A549 (cell line): Measurements from ENCODE around the gene ENO3. TPM values are rescaled to one million over a fixed set of nuclear protein-coding genes. Genes with fewer than 3 reads are reported as not detected.
A peak's percentile ranks its signal among the peaks of the same experiment; 100 is the strongest.

Experiments
- ATAC-seq, 2 experiments: fragments of 200-7000 bp in 1 of 2; fragments of >200 bp in 1 of 2; cut with Nextera tagmentation in 1 of 2; cut with Tn5 transposase in 1 of 2; 3 replicates each; pipeline versions ENCODE4 v1.8.0 to v1.9.1; 2018 to 2020; ENCODE audit warnings: mild to moderate bottlenecking in 1 of 2, moderate library complexity in 1 of 2
- CTCF ChIA-PET: fragments of 300-600 bp; sonication (Branson Sonifier 250); formaldehyde crosslinking; extraction: SDS; loops from one replicate; lab custom pipeline; 2021; ENCODE audit warnings: antibody characterized with exemption, inconsistent platforms; lab: Yijun Ruan, JAX
- POLR2A ChIA-PET: fragments of 350-600 bp; formaldehyde crosslinking; extraction: SDS; loops from one replicate; lab custom pipeline; 2021; ENCODE audit warnings: antibody characterized with exemption, inconsistent platforms; lab: Yijun Ruan, JAX
- DNase-seq, 2 experiments: peaks; one replicate each; pipeline versions ENCODE4 v3.0.0 to v3.0.0-alpha.2; 2011 to 2016; ENCODE audit warnings: low read depth in 1 of 2, low spot score in 1 of 2
- FAIRE-seq: peaks from 2 replicates; lab custom pipeline; 2011; peaks lifted over from hg19 to GRCh38; lab: Jason Lieb, UNC
- H3K27ac ChIP-seq, 2 experiments: fragments of >200 bp; sonication (Bioruptor Twin); formaldehyde crosslinking; 3 replicates each; pipeline ENCODE4 v1.5.1; 2016 to 2017
- H3K4me1 ChIP-seq: fragments of >200 bp; sonication (Bioruptor Twin); formaldehyde crosslinking; 3 replicates; pipeline ENCODE4 v1.6.1; 2016
- H3K4me2 ChIP-seq: fragments of >200 bp; sonication (Bioruptor Twin); formaldehyde crosslinking; 3 replicates; pipeline ENCODE4 v1.6.1; 2016
- H3K4me3 ChIP-seq: fragments of >200 bp; sonication (Bioruptor Twin); formaldehyde crosslinking; 3 replicates; pipeline ENCODE4 v1.5.1; 2016
- H3K9me3 ChIP-seq: fragments of >200 bp; sonication (Bioruptor Twin); formaldehyde crosslinking; 3 replicates; pipeline ENCODE4 v1.6.1; 2016
- BCL3 ChIP-seq: fragments of >200 bp; sonication (Bioruptor Twin); formaldehyde crosslinking; IDR thresholded peaks from 3 replicates; pipeline ENCODE4 v1.6.1; 2016
- BHLHE40 ChIP-seq: IDR thresholded peaks from 2 replicates; pipeline ENCODE4 v1.6.1; 2012; ENCODE audit warnings: low read depth, low read length, inconsistent platforms
- E2F6 ChIP-seq: IDR thresholded peaks from 2 replicates; pipeline ENCODE4 v1.6.1; 2012; ENCODE audit warnings: low read depth, borderline replicate concordance
- EHF ChIP-seq: fragments of 250-450 bp; sonication (Bioruptor Pico); IDR thresholded peaks from 2 replicates; pipeline ENCODE4 v1.5.0; 2020; ENCODE audit warnings: mild to moderate bottlenecking
- EHMT2 ChIP-seq: fragments of 200-600 bp; sonication (generic); IDR thresholded peaks from 2 replicates; pipeline ENCODE4 v1.6.1; 2016; ENCODE audit warnings: antibody characterized with exemption, low read depth, mild to moderate bottlenecking, moderate library complexity
- EP300 ChIP-seq, 2 experiments: fragments of >200 bp; sonication (Bioruptor Twin); formaldehyde crosslinking; IDR thresholded peaks; 2 replicates in 1 of 2; 3 replicates in 1 of 2; pipeline ENCODE4 v1.6.1; 2016 to 2017
- HOXB5 ChIP-seq: fragments of 250-450 bp; sonication (Bioruptor Pico); IDR thresholded peaks from 2 replicates; pipeline ENCODE4 v1.5.0; 2020; ENCODE audit warnings: mild to moderate bottlenecking, moderate library complexity
- JUNB ChIP-seq: fragments of >200 bp; sonication (Bioruptor Twin); formaldehyde crosslinking; IDR thresholded peaks from 2 replicates; pipeline ENCODE4 v1.6.1; 2016
- MAX ChIP-seq: IDR thresholded peaks from 2 replicates; pipeline ENCODE4 v1.6.1; 2012
- MAZ ChIP-seq: fragments of 150-350 bp; IDR thresholded peaks from 2 replicates; pipeline ENCODE4 v1.6.1; 2014; ENCODE audit warnings: antibody characterized with exemption, low read depth, low read length, borderline replicate concordance
- NR3C1 ChIP-seq: fragments of >200 bp; sonication (Bioruptor Twin); formaldehyde crosslinking; IDR thresholded peaks from 3 replicates; pipeline ENCODE4 v1.6.1; 2017
- RARB ChIP-seq: fragments of 250-450 bp; sonication (Bioruptor Pico); IDR thresholded peaks from 2 replicates; pipeline ENCODE4 v1.8.0; 2021; ENCODE audit warnings: mild to moderate bottlenecking, moderate library complexity
- REST ChIP-seq: fragments of 200-600 bp; sonication (generic); IDR thresholded peaks from 2 replicates; pipeline ENCODE4 v1.6.1; 2016; ENCODE audit warnings: antibody characterized with exemption, mild to moderate bottlenecking, moderate library complexity
- SMC3 ChIP-seq: fragments of >200 bp; sonication (Bioruptor Twin); formaldehyde crosslinking; IDR thresholded peaks from 3 replicates; pipeline ENCODE4 v1.6.1; 2018; ENCODE audit warnings: inconsistent platforms
- TFCP2L1 ChIP-seq: fragments of 250-450 bp; sonication (Bioruptor Pico); IDR thresholded peaks from 2 replicates; pipeline ENCODE4 v1.5.0; 2021; ENCODE audit warnings: mild to moderate bottlenecking
- TP53 ChIP-seq: fragments of 250-450 bp; sonication (Bioruptor Pico); IDR thresholded peaks from 2 replicates; pipeline ENCODE4 v1.5.0; 2021; ENCODE audit warnings: mild to moderate bottlenecking, moderate library complexity
- USF2 ChIP-seq: fragments of 450-650 bp; IDR thresholded peaks from 2 replicates; pipeline ENCODE4 v1.6.1; 2014; ENCODE audit warnings: antibody characterized with exemption
- ZFP36 ChIP-seq: fragments of 450-650 bp; IDR thresholded peaks from 2 replicates; pipeline ENCODE4 v1.6.1; 2014; ENCODE audit warnings: borderline replicate concordance; ENCODE audit not compliant: partially characterized antibody
- WGBS: methylation state at CpG from one replicate; pipeline ENCODE4 v1.1.6; 2017; ENCODE audit errors: missing lambda C conversion rate; 5-methylcytosine and 5-hydroxymethylcytosine counted together
- polyA plus RNA-seq, 4 experiments: library from polyadenylated mRNA; depleted of rRNA in 3 of 4; stranded (reverse); fragments of >200 nt; fragmentation: RNase III in 1 of 4; extraction: RNeasy Plus Mini Kit Qiagen cat#74134 plus additional on column Dnase treatment in 1 of 4; gene quantifications; 2 replicates in 3 of 4; 3 replicates in 1 of 4; pipeline ENCODE4 v1.2.3, GENCODE V29; 2011 to 2017

ENO3 gene
- polyA plus RNA-seq, 2 of the 4 experiments (the other 2 are of a cell fraction), result 52.5 to 109 TPM

- 91% methylated on average over 15 of the region's 15 CpGs for WGBS
- H3K9me3 ChIP-seq, result no peaks in the 10 kb centered on the region
- TF ChIP-seq EHMT2 (no peak), NR3C1 (no peak), RARB (CRISPR knock-in tag) (no peak), MAX (no peak), SMC3 (no peak), TP53 (CRISPR knock-in tag) (no peak), ZFP36 (no peak), TFCP2L1 (no peak), BHLHE40 (no peak), MAZ (no peak), USF2 (no peak), HOXB5 (CRISPR knock-in tag) (no peak), EHF (no peak), BCL3 (no peak)
- TF ChIP-seq, all 56 proteins: peak for 0
- H3K4me1 ChIP-seq, result peaks cover 21% of the 10 kb centered on the region
- FAIRE-seq (no peak), DNase-seq (peak; percentile 26 to 49), ATAC-seq (no peak)
- ChIA-PET POLR2A (interaction anchor here (2.0 to 6.2 kb wide), 2 partner anchors 17 to 18 kb away, joined by 8 to 78 read pairs; partner anchors contain the start of genes CAMTA2 and ENO3), CTCF (interaction anchor here (1.2 to 11.2 kb wide), 6 partner anchors 11 to 93 kb away, joined by 4 to 148 read pairs (median 38); partner anchors contain the start of genes CAMTA2 and ENO3)
- peak overlapping the region; percentile 91 to 95 for H3K27ac ChIP-seq
- peak overlapping the region; percentile 63 for H3K4me3 ChIP-seq
- peak overlapping the region; percentile 84 for H3K4me2 ChIP-seq
Measured at GRCh38 chr17:4969047-4969550, 18.2 kb downstream of the ENO3 start.

- TF ChIP-seq JUNB, result no peak
- TF ChIP-seq E2F6, result no peak
- no peak for TF ChIP-seq REST
- TF ChIP-seq MAZ, result no peak
- TF ChIP-seq EP300 (IDR thresholded peaks at IDR 0.05), result no peak
- TF ChIP-seq, all 56 proteins: peak for 0
- ATAC-seq, result no peak
- Histone ChIP-seq H3K4me2 (peak overlapping the region; percentile 84; the same call in 2 of the 3 replicates), H3K27ac (peak overlapping the region; percentile 91 to 95; a peak in 4 of 6 replicates), H3K4me3 (no peak overlapping the region), H3K4me1 (peaks cover 21% of the 10 kb centered on the region), H3K9me3 (no peaks in the 10 kb centered on the region)
- FAIRE-seq, result no peak
- ChIA-PET CTCF (interaction anchor here (1.2 to 11.2 kb wide), 7 partner anchors 10 to 93 kb away, joined by 3 to 148 read pairs (median 7); partner anchors contain the start of genes CAMTA2 and CHRNE), POLR2A (interaction anchor here (0.8 to 2.0 kb wide), 3 partner anchors 17 to 30 kb away, joined by 3 to 10 read pairs (median 8); partner anchors contain the start of genes CAMTA2, RNF167 and SLC25A11)
- WGBS, result 91% methylated on average over 16 of the region's 16 CpGs
- no peak for DNase-seq
Measured at GRCh38 chr17:4969551-4970173, 18.7 kb downstream of the ENO3 start.
